Ammon's horn (tissue), 1 donor: Measurements from ENCODE around the gene DGCR2.
"Not testable (repeated sequence)": the region's sequence is repeated elsewhere in the genome, so short reads cannot be mapped to it uniquely, and the experiment has no call there.

ENCODE experiments used
- DNase-seq: peaks from one replicate; pipeline ENCODE4 v3.0.0-alpha.2; 2016; ENCODE audit warnings: low spot score

DGCR2 gene

GRCh38 chr22:19029113-19030103, 92.8 kb downstream of the DGCR2 start:
- not testable (repeated sequence) for DNase-seq

GRCh38 chr22:19028060-19028455, 94.2 kb downstream of the DGCR2 start:
- DNase-seq: not testable (repeated sequence)

GRCh38 chr22:19027371-19028059, 94.7 kb downstream of the DGCR2 start:
- not testable (repeated sequence) for DNase-seq

GRCh38 chr22:19026080-19026479, 96.1 kb downstream of the DGCR2 start:
- not testable (repeated sequence) for DNase-seq

GRCh38 chr22:19024956-19025489, 97.2 kb downstream of the DGCR2 start:
- not testable (repeated sequence) for DNase-seq

GRCh38 chr22:19023931-19024330, 98.3 kb downstream of the DGCR2 start:
- not testable (repeated sequence) for DNase-seq

- DNase-seq: no peak
Observed at GRCh38 chr22:19022755-19023154, 99.5 kb downstream of the DGCR2 start.

GRCh38 chr22:19019679-19020032, 102.6 kb downstream of the DGCR2 start:
- DNase-seq: no peak

GRCh38 chr22:19019029-19019678, 103.1 kb downstream of the DGCR2 start:
- DNase-seq: no peak

- DNase-seq: no peak
Observed at GRCh38 chr22:19018256-19018655, 104.0 kb downstream of the DGCR2 start.

GRCh38 chr22:19016081-19016766, 106.0 kb downstream of the DGCR2 start:
- peak; percentile 46 for DNase-seq

- no peak for DNase-seq
Observed at GRCh38 chr22:19014886-19015285, 107.3 kb downstream of the DGCR2 start.

GRCh38 chr22:19013881-19014598, 108.2 kb downstream of the DGCR2 start:
- DNase-seq: not testable (repeated sequence)

- not testable (repeated sequence) for DNase-seq
Observed at GRCh38 chr22:19013411-19013810, 108.8 kb downstream of the DGCR2 start.

- DNase-seq: no peak
Observed at GRCh38 chr22:19012308-19012986, 109.8 kb downstream of the DGCR2 start.

GRCh38 chr22:19011611-19012010, 110.6 kb downstream of the DGCR2 start:
- DNase-seq: not testable (repeated sequence)

- no peak for DNase-seq
Observed at GRCh38 chr22:19011075-19011474, 111.1 kb downstream of the DGCR2 start.

GRCh38 chr22:19005905-19006304, 116.3 kb downstream of the DGCR2 start:
- no peak for DNase-seq

GRCh38 chr22:19004471-19004870, 117.7 kb downstream of the DGCR2 start:
- DNase-seq: no peak

GRCh38 chr22:19003508-19003907, 118.7 kb downstream of the DGCR2 start:
- no peak for DNase-seq
